ENCODE data around the gene NHEJ1. TPM values are rescaled to one million over a fixed set of nuclear protein-coding genes. Genes with fewer than 3 reads are reported as not detected.

NHEJ1 gene
- polyA plus RNA-seq, 1 of the 3 experiments (the other 2 are of a cell fraction), result 16.3 TPM

- H3K36me3 ChIP-seq (replicated peaks in 1 of 2; ENCODE audit: control insufficient read depth in 1 of 2, insufficient read depth in 2 of 2, low read length in 1 of 2), result no peaks in the 10 kb centered on the region
- no peak overlapping the region for H3K4me3 ChIP-seq (ENCODE audit: low read depth in 2 of 2, low read length in 1 of 2)
- H3K9me3 ChIP-seq, result no peaks in the 10 kb centered on the region
- TF ChIP-seq, protein P1, sequence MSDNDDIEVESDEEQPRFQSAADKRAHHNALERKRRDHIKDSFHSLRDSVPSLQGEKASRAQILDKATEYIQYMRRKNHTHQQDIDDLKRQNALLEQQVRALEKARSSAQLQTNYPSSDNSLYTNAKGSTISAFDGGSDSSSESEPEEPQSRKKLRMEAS (IDR thresholded peaks at IDR 0.05; ENCODE audit: low read depth), result no peak
- no peak for TF ChIP-seq GABPA (IDR thresholded peaks at IDR 0.05; ENCODE audit: low read depth)
- TF ChIP-seq, protein P2, sequence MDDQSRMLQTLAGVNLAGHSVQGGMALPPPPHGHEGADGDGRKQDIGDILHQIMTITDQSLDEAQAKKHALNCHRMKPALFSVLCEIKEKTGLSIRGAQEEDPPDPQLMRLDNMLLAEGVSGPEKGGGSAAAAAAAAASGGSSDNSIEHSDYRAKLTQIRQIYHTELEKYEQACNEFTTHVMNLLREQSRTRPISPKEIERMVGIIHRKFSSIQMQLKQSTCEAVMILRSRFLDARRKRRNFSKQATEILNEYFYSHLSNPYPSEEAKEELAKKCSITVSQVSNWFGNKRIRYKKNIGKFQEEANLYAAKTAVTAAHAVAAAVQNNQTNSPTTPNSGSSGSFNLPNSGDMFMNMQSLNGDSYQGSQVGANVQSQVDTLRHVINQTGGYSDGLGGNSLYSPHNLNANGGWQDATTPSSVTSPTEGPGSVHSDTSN (IDR thresholded peaks at IDR 0.05), result no peak
- TF ChIP-seq MXI1 (IDR thresholded peaks at IDR 0.05; ENCODE audit: low read depth, low read length), result no peak
- no peak for TF ChIP-seq GATA2 (CRISPR knock-in tag; IDR thresholded peaks at IDR 0.05)
- TF ChIP-seq, protein P3, sequence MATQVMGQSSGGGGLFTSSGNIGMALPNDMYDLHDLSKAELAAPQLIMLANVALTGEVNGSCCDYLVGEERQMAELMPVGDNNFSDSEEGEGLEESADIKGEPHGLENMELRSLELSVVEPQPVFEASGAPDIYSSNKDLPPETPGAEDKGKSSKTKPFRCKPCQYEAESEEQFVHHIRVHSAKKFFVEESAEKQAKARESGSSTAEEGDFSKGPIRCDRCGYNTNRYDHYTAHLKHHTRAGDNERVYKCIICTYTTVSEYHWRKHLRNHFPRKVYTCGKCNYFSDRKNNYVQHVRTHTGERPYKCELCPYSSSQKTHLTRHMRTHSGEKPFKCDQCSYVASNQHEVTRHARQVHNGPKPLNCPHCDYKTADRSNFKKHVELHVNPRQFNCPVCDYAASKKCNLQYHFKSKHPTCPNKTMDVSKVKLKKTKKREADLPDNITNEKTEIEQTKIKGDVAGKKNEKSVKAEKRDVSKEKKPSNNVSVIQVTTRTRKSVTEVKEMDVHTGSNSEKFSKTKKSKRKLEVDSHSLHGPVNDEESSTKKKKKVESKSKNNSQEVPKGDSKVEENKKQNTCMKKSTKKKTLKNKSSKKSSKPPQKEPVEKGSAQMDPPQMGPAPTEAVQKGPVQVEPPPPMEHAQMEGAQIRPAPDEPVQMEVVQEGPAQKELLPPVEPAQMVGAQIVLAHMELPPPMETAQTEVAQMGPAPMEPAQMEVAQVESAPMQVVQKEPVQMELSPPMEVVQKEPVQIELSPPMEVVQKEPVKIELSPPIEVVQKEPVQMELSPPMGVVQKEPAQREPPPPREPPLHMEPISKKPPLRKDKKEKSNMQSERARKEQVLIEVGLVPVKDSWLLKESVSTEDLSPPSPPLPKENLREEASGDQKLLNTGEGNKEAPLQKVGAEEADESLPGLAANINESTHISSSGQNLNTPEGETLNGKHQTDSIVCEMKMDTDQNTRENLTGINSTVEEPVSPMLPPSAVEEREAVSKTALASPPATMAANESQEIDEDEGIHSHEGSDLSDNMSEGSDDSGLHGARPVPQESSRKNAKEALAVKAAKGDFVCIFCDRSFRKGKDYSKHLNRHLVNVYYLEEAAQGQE (IDR thresholded peaks at IDR 0.05; ENCODE audit: low read depth, low read length), result no peak
- TF ChIP-seq CHD2 (IDR thresholded peaks at IDR 0.05; ENCODE audit: low read length, partially characterized antibody), result no peak
- TF ChIP-seq RXRA (IDR thresholded peaks at IDR 0.05; ENCODE audit: borderline replicate concordance, low read depth), result no peak
- no peak for TF ChIP-seq SMC3 (IDR thresholded peaks at IDR 0.05; ENCODE audit: low read depth, low read length)
- no peak for TF ChIP-seq NRF1 (IDR thresholded peaks at IDR 0.05; ENCODE audit: low read depth, low read length)
- TF ChIP-seq EP300 (IDR thresholded peaks at IDR 0.05; ENCODE audit: borderline replicate concordance in 1 of 2, low read depth in 1 of 2, low read length in 1 of 2), result no peak
- no peak for TF ChIP-seq SIN3A (IDR thresholded peaks at IDR 0.05; ENCODE audit: borderline replicate concordance, low read depth, low read length)
- no peak for TF ChIP-seq FOXM1 (IDR thresholded peaks at IDR 0.05; ENCODE audit: low read depth)
- no peak for TF ChIP-seq TCF12 (IDR thresholded peaks at IDR 0.05)
- TF ChIP-seq, protein P4, sequence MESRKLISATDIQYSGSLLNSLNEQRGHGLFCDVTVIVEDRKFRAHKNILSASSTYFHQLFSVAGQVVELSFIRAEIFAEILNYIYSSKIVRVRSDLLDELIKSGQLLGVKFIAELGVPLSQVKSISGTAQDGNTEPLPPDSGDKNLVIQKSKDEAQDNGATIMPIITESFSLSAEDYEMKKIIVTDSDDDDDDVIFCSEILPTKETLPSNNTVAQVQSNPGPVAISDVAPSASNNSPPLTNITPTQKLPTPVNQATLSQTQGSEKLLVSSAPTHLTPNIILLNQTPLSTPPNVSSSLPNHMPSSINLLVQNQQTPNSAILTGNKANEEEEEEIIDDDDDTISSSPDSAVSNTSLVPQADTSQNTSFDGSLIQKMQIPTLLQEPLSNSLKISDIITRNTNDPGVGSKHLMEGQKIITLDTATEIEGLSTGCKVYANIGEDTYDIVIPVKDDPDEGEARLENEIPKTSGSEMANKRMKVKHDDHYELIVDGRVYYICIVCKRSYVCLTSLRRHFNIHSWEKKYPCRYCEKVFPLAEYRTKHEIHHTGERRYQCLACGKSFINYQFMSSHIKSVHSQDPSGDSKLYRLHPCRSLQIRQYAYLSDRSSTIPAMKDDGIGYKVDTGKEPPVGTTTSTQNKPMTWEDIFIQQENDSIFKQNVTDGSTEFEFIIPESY (IDR thresholded peaks at IDR 0.05; ENCODE audit: borderline replicate concordance, low read depth), result no peak
- no peak for TF ChIP-seq ELF1 (IDR thresholded peaks at IDR 0.05)
- ChIA-PET POLR2A (no interaction called here), CTCF (interaction anchor here (0.9 to 6.9 kb wide), 8 partner anchors 17 to 119 kb away, joined by 3 to 73 read pairs (median 4); no protein-coding TSS in a partner anchor)
- no peak overlapping the region for H2AFZ ChIP-seq (ENCODE audit: low read depth)
- no peaks in the 10 kb centered on the region for H4K20me1 ChIP-seq (ENCODE audit: insufficient read depth)
- no peaks in the 10 kb centered on the region for H3K4me1 ChIP-seq (ENCODE audit: control insufficient read depth in 1 of 2, insufficient read depth in 2 of 2, low read depth in 1 of 2, low read length in 1 of 2)
- H3K4me2 ChIP-seq, result no peak overlapping the region
- no peaks in the 10 kb centered on the region for H3K79me2 ChIP-seq (ENCODE audit: insufficient read depth)
- H3K27me3 ChIP-seq (ENCODE audit: insufficient read depth), result no peaks in the 10 kb centered on the region
- no peaks in the 10 kb centered on the region for H3K9me2 ChIP-seq
- H3K9ac ChIP-seq, result no peak overlapping the region
- no peaks in the 10 kb centered on the region for H3F3A ChIP-seq (replicated peaks; ENCODE audit: insufficient read depth)
- H3K27ac ChIP-seq (ENCODE audit: low read depth in 2 of 2, low read length in 1 of 2), result no peak overlapping the region
- WGBS (ENCODE audit: low lambda C conversion rate), result 84% methylated on average over 1 of the region's 1 CpG
- no peak for DNase-seq
Observed at GRCh38 chr2:219099329-219099728, 61.3 kb downstream of the NHEJ1 start.
